A549 (cell line): Measurements from ENCODE around the gene MARCHF9.

Experiments
- CBX2 ChIP-seq: fragments of 200-600 bp; sonication (generic); IDR thresholded peaks from 2 replicates; pipeline ENCODE4 v1.6.1; 2016; ENCODE audit warnings: low read depth, mild to moderate bottlenecking, borderline replicate concordance
- CEBPB ChIP-seq, 2 experiments: fragments of >200 bp in 1 of 2; sonication (Bioruptor Twin) in 1 of 2; formaldehyde crosslinking in 1 of 2; IDR thresholded peaks; 2 replicates each; pipeline ENCODE4 v1.6.1; 2012 to 2016
- JUN ChIP-seq, 2 experiments: fragments of >200 bp; sonication (Bioruptor Twin); formaldehyde crosslinking; IDR thresholded peaks; 2 replicates in 1 of 2; 3 replicates in 1 of 2; pipeline ENCODE4 v1.6.1; 2016 to 2017
- MAX ChIP-seq: IDR thresholded peaks from 2 replicates; pipeline ENCODE4 v1.6.1; 2012
- NFE2L2 ChIP-seq: fragments of 150-350 bp; conservative IDR thresholded peaks from 2 replicates; pipeline ENCODE4 v1.6.1; 2014; ENCODE audit warnings: low read length
- POLR2A ChIP-seq: IDR thresholded peaks from 2 replicates; pipeline ENCODE4 v1.6.1; 2012; ENCODE audit warnings: mild to moderate bottlenecking, low read length
- REST ChIP-seq: fragments of 200-600 bp; sonication (generic); IDR thresholded peaks from 2 replicates; pipeline ENCODE4 v1.6.1; 2016; ENCODE audit warnings: antibody characterized with exemption, mild to moderate bottlenecking, moderate library complexity
- ZFP36 ChIP-seq: fragments of 450-650 bp; IDR thresholded peaks from 2 replicates; pipeline ENCODE4 v1.6.1; 2014; ENCODE audit warnings: borderline replicate concordance; ENCODE audit not compliant: partially characterized antibody
- TF ChIP-seq, protein P1 (sequence below): fragments of >200 bp; sonication (Bioruptor Twin); formaldehyde crosslinking; IDR thresholded peaks from 3 replicates; pipeline ENCODE4 v1.5.1; 2016

- TF ChIP-seq, protein P1, sequence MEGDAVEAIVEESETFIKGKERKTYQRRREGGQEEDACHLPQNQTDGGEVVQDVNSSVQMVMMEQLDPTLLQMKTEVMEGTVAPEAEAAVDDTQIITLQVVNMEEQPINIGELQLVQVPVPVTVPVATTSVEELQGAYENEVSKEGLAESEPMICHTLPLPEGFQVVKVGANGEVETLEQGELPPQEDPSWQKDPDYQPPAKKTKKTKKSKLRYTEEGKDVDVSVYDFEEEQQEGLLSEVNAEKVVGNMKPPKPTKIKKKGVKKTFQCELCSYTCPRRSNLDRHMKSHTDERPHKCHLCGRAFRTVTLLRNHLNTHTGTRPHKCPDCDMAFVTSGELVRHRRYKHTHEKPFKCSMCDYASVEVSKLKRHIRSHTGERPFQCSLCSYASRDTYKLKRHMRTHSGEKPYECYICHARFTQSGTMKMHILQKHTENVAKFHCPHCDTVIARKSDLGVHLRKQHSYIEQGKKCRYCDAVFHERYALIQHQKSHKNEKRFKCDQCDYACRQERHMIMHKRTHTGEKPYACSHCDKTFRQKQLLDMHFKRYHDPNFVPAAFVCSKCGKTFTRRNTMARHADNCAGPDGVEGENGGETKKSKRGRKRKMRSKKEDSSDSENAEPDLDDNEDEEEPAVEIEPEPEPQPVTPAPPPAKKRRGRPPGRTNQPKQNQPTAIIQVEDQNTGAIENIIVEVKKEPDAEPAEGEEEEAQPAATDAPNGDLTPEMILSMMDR: no peak
- TF ChIP-seq NFE2L2 (no peak), MAX (no peak), JUN (IDR thresholded peaks at IDR 0.05) (no peak), CBX2 (no peak), REST (no peak), POLR2A (no peak), ZFP36 (no peak), CEBPB (IDR thresholded peaks at IDR 0.05) (no peak)
Observed at GRCh38 chr12:57723630-57723962, 31.3 kb upstream of the MARCHF9 start.
